HG02840 (cell line): Measurements from ENCODE around the gene ZNRF3.
"Not testable (repeated sequence)": the region's sequence is repeated elsewhere in the genome, so short reads cannot be mapped to it uniquely, and the experiment has no call there.

Experiments used
- ATAC-seq: cut with Tn5 transposase; IDR thresholded peaks from one replicate; pipeline ENCODE4 v1.9.1; 2021; ENCODE audit warnings: mild to moderate bottlenecking, moderate library complexity, moderate number of reproducible peaks; ENCODE audit not compliant: unreplicated experiment, low FRiP score

Gene ZNRF3

DNA sequence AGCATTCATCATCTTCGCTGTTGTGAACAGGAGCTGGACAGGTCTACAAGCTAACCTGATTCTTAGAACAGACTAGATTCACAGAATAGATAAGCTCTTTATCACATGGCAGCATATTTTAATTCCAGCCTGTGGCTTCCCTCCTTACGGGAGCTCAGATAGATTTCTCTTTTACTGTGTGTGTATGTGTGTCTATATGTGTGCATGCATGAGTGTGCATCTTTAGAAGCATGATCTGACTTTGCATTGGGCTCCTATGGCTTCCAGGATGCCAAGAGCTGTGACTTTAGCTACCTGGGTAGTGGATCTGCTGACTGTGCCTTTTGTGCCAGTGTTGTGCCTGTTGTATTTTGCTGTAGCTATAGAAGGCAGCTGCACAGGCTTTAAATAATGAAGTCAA lies 44.3 kb downstream of the ZNRF3 start:
- no peak for ATAC-seq

DNA sequence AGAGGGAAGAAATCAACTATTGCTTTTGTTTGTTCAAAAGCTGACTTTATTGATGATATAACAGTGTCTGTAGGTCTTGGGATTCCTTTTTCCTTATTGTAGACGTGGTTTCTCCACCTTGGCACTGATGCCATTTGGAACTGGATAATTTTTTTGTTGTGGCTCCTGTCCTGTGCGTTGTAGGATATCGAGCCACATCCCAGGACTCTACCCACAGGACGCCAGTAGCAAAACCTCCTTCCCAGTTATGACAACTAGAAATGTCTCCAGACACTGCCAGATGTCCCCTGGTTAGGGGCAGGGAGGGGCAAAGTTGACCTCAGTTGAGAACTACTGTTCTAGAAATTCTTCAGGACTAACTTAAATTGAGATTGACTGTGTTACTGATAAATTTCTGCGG lies 45.8 kb downstream of the ZNRF3 start:
- ATAC-seq: no peak

DNA sequence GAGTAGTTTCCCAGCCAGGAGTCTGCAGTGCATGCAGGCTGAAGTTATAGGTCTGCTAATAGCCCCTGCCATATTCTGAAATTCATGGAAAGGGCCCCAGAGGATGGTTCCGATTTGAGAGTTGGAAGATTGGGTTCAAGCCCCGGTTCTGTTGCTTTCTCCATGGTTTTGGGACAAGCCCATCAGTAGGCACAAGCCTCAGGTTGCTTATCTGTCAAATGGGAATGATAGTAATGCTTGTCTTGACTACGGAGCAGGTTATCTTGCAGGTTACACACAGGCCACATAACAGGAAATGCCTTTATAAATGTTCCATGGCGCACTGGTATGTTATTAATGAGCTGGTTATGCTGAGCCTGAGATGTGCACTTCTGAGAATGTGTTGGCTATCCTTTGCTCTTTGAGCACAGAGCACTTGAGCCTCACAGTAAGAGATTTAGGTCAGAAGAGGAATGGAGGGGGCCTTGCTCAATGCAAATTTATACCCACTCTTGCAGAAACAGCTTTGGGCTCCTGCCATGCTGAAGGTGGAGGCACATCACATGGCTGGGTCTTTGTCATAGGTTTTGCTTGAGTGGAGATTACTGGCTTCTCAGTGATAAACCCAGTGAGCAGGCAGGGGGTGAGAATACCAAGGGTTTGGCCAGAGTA lies 47.1 kb downstream of the ZNRF3 start:
- no peak for ATAC-seq

DNA sequence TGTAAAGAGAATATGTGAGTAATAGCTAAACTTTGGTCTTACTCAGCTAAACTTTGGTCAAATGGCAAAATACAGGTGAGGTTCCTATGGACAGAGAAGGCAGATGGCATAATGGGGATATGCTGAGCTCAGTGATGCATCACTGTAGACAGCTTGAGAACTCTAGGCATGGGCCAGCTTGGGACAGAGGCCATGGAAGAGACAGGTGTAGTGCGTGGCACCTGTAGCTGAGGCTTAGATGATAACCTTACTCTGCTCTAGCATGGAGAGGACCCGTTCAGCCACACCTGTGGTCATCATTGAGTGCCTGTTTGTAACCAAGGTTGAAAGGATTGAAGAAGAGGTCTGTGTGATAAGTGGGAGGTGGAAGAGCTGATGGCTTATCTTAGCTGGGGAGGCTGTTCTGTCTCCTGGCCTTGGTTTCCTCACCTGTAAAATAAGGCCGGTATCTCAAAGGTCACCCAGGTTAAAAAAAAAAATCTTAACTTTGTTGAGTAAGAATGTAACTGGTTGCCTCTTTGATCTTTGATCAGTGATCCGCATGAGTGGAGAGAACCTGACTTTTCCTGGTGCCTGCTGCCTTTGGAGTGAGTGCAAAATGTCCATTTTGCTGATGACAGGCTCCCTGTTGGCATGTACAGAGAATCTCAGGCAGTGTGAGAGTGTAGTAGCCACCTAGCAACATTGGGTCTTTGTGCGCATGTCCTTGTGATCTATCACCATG lies 48.6 kb downstream of the ZNRF3 start:
- no peak for ATAC-seq

DNA sequence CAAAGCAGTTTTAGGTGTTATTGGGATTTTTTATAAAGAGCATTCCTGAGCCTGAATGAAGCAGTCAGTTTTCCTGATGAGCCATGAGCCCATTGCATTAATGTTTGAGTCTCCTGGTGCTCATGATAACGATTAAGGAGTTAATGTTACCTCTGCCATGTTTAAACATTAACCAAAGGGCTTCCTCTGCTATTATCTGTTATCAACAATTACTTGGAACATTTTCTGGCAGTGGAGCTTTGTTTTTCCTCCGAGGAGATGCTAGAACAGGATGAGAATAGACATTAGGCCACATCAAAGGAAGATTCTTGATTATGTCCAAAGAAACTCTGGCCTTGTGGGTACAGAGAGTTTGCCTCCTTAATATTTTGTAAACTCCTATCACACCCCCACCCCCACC lies 49.9 kb downstream of the ZNRF3 start:
- ATAC-seq: no peak

DNA sequence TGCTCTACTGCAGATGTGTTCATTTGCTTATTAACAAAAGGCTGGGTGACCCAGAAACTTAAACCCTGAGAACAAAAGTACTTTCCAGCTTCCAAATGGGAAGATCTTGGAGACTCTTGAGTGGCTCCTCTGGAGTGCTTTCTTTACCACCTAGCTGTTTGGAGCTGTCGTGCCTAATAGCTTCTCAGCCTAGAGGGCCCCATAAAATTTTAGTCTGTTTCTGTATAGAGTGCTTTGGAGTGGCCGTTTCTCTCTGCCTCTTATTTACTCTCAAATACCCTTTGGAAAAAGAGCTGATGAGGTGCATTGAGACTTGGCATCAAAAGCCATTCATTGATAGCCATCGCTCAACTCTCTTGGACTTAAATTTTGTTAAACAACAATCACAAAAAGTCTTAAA lies 50.7 kb downstream of the ZNRF3 start:
- ATAC-seq: no peak

DNA sequence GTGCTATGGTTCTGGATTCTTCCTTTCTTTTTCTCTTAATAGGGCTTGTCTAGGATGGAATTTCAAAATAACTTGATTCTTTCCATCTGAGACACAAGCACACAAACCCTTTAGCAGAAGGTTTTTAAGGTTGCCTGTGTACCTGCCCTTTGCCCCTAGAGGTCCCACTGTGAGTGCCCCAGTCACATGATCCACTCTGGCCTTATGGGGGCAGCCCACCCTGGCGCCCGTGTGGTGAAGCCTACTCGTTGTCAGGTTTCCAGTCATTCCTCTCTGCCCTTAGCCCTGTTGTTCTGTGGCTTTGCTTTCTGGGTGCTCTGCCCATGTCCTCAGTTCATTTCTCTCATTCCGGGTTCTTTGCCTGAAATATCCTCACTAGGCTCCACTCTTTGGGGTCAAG lies 51.8 kb downstream of the ZNRF3 start:
- ATAC-seq: no peak

DNA sequence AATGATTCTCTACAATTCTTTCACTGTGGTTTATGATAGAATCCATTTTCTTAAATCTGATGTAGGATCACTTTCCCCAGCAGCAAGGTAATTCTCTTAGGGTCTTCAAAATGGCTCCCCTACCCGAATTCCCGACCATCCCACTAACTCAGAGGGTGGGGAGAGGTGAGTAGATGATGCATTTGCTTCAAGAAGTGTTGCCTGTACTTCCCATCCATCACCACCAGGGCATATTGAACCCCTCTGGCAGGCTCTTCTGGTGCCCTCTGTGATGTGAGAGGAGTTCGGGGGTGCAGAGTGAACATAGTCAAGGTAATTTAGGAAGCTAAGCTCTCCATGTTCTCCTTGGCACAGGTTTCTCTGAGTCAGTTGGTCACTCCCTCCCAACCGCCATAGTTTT lies 52.3 kb downstream of the ZNRF3 start:
- ATAC-seq: no peak

DNA sequence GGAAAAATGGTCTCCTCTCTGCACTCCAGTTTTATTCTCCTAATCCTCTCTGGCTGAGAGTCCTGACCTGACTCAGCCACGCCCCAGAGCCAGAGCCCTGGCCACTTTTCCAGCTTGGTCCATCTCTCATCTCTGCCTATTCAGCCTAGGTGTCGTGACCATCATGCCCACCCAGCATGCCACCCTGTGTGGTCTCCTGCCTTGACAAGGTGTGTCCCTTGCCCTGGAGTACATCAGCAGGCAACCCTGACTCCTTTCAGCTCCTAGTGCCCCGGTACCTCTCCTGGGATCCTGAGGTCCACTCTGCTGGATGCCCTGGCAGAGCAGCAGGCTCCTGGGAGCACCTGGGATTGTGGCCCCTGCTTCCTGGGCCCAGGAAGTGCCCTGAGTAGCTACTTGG lies 52.8 kb downstream of the ZNRF3 start:
- ATAC-seq: no peak

DNA sequence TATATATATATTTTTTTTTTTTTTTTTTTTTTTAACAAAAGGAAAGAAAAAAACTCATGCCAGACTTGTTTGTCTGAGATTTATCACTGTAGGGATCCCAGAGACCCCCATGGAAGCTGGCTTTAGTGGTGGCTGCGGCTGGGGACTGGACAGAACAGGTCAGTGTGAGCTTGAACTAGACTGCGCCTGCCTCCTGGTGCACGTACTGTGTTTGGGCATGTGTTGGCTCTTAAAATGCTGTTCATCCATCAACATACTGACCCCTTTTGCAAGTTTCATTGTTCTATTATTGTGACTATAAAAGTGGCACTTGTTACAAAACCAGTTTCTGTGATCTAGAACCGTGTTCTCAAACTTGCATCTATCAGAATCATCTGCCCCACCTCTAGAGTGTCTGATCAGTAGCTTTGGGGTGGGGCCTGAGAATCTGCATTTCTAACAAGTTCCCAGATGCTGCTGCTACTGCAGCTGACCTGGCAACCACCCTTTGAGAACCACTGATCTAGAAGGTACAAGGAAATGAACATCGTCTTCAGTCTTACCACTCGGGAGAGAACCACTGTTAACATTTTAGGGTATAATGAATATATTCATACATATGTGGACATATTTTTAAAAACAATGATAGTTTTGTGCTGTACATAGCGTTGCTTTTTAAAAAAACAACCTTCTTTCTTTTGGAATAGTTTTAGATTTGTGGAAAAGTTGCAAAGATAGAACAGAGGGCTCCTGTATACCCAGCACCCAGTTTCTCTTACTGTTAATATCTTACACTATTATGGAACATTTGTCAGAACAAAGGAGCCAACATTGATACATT lies 54.0 kb downstream of the ZNRF3 start:
- ATAC-seq: no peak

DNA sequence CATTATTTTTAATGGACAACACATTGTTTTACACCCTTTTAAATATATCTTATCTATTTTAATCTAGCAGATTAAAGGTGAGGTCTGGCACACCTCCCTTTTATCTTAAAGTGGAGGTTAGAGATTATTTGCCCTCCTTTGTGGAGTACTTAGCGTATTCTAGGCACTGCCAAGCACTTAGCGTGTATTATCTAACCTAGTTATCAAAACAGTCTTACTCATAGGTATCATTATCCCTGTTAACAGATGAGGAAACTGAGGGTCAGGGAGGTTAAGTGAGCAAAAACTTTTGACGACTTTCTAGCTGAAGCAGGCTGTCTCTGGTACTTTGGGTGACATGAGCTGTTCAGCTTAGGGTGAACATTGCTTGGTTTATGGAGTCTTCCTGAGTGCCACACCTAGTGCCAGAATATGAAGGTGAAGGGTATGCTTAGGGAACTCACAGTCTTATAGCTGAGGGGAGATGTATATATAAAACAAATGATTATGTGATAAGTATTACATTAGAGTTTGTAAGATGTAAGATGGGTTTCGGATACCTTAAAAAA lies 55.0 kb downstream of the ZNRF3 start:
- no peak for ATAC-seq

DNA sequence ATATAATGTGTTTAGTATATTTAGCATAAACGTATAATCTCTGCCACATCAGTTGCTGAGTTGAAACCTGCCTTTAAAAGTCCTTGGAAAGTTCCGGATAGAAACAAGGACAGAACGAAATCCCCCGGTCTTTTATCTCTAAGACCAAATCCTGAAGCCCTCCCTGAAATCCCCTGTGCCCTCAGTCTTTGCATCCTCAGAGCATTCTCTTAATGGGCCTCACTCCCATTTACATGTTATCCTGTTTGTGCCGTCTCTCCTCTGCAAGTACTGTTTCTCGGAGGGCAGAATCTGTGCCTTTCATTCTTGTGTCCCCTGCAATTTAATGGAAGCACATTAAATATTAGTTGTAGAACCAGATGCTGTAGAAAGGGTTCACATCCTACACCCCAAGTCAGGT lies 56.0 kb downstream of the ZNRF3 start:
- ATAC-seq: no peak

DNA sequence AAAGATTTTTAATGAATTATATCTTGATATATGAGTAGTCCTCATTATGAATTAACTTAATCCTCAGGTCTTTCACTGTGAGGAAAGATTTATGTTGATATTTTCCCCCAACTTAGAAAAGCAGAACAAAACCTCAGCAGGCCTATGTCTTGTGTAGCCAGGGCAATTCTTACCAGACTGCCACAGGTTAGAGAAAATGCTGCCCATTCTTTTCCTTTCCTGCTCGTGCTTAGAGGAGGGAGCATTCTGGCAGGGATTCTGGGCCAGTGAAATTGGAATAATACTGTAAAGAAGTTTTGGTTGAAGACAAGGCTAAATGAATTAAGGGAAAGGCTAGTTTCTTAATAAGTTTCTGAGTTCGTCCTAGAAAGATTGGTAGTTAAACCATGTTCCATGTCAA lies 56.6 kb downstream of the ZNRF3 start:
- no peak for ATAC-seq

DNA sequence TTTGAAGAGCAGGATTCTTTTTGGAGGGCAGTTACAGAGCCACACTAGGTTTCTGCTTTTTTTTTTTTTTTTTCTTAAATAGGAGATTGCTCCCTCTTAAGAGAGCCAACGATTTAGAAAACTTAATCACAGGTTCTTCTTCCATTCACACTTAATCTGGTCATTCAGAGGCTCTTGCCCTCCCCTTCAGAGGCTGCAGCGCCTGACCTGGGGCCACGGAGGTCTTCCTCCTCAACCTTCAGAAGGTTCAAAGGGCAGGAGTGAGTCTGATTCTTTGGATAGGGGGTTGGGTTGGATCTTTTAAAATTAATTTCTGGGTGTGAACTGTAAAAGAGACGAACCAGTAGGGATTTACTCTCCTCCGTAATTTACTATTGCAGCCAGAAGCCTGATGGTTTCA lies 57.1 kb downstream of the ZNRF3 start:
- no peak for ATAC-seq

DNA sequence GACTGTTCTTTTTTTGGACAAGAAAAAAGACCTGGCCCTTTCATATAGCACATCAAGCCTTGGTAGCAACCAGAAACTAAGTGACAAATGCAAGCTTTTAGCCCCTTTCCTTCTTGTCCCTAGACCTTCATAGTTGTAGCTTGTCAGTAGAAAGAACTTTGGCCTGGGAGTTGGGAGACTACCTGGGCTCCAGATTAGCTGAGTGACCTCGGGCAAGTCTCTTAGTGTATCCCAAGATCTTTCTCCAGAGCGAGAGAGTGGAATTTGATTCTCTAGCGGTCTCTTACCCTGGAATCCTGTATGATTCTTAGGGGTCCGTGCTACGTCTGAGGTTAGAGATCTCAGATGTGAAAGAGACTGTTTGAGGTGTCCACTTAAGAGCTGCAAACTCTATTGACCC lies 59.0 kb downstream of the ZNRF3 start:
- no peak for ATAC-seq

DNA sequence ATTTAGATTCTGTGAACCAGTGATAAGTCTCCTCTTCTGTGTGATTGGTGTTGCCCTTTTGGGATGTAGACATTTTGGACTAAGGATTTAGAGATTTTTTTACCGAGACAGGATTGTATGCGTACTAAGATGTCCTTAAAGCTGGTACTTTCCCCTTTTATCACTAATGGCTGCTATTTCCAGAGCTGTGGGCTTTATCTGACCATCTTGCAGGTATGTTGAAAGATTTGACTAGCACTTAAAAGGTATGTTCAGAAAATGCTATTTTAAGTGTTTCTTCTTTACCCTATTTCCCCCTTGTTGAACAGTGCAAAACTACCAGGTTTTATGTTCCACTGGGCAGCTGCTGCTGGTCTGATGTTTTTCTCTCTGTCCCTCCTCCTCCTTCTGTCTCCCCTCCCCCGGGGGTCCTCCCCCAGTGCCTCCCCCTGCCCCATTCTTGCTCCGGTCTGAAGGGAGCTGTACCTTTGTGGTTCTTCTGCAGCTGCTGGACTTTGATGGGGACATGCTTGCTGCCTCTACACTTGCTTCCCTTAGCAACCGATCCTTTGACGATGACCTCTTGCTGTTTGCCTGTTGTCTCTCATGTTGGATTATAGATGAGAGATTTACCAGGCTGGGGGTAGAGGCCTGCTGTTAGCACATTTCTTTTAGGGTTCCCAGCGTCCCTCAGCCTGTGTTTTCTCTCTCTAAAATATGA lies 59.6 kb downstream of the ZNRF3 start:
- ATAC-seq: no peak

DNA sequence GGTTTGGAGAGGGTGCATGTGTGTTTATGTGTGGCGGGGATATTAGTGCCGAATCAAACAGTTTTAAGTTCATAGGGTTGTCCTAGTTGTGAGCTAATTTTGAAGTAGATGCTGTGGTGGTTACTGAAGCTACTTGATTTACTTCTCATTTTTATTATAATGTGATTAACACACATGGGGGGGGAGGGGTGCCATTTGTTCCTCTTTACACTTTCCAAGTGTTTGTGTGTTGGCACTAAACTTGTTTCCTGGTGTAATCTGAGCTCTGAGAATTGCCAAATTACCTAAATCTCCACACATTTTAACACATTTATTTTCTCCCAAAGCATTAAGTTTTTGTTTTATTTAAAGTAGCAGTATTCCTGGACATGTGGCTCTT lies 60.1 kb downstream of the ZNRF3 start:
- no peak for ATAC-seq

DNA sequence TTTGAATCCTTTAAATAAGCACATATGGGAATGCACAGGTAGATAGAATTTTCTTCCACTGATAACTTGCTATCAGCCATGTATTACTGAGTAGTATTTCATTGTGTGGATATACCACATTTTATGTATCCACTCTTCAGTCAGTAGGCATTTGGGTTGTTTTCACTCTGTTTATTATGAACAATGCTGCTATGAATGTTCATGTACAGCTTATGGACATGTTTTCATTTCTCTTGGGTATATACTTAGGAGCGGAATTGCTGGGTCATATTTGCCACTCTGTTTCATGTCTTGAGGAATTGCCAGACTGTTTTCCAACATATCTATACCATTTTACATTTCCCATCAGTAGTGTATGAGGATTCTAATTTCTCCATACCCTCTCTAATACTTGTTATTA lies 63.8 kb downstream of the ZNRF3 start:
- no peak for ATAC-seq

DNA sequence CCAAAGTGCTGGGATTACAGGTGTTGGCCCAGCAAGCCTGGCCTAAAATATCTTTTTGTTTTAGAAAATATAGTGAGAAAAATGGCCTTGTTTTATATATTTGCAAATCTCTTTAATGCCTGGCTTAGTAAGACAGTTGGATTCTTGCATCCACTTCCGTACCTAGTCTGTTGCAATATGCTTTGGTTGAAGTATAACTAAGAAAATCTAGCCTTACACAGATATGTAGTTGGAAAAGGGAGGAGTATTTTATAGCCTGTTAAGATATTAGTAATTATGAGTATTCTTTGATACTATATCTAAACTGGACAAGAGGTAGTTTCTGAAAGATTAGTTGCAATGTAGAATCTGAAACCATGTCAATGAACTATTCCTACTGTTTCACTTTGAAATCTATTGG lies 65.1 kb downstream of the ZNRF3 start:
- ATAC-seq: no peak

DNA sequence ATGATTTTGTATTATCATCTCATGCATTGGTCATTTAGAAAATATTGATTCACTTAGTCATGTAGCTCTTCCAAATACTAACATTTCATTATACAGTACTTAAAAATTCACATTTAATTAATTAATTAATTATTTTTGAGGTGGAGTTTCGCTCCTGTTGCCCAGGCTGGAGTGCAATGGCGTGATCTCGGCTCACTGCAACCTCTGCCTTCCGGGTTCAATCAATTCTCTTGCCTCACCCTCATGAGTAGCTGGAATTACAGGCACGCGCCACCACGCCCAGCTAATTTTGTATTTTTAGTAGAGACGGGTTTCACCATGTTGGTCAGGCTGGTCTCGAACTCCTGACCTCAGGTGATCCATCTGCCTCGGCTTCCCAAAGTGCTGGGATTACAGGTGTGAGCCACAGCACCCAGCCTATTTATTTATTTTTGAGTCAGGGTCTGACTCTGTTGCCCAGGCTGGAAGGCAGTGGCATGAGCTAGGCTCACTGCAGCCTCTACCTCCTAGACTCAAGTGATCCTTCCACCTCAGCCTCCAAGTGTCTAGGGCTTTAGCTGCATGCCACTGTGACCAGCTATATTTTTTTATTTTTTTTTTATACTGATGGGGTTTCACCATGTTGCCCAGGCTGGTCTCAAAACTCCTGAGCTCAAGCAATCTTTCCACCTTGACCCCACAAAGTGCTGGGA lies 65.6 kb downstream of the ZNRF3 start:
- not testable (repeated sequence) for ATAC-seq
